DOHH2 (cell line): ENCODE results near the gene MVB12B.

ENCODE experiments used
- EZH2phosphoT487 ChIP-seq: fragments of 200-600 bp; sonication (generic); IDR thresholded peaks from 2 replicates; pipeline ENCODE4 v1.6.1; 2017; ENCODE audit warnings: borderline replicate concordance, mild to moderate bottlenecking, antibody characterized with exemption, low read length, moderate library complexity, mixed read lengths
- TF ChIP-seq, protein P1 (sequence below): fragments of 200-600 bp; sonication (generic); IDR thresholded peaks from one replicate; pipeline ENCODE4 v1.5.1; 2014; ENCODE audit warnings: antibody characterized with exemption, mild to moderate bottlenecking, low read depth, low read length; ENCODE audit not compliant: poor library complexity, severe bottlenecking

DNA sequence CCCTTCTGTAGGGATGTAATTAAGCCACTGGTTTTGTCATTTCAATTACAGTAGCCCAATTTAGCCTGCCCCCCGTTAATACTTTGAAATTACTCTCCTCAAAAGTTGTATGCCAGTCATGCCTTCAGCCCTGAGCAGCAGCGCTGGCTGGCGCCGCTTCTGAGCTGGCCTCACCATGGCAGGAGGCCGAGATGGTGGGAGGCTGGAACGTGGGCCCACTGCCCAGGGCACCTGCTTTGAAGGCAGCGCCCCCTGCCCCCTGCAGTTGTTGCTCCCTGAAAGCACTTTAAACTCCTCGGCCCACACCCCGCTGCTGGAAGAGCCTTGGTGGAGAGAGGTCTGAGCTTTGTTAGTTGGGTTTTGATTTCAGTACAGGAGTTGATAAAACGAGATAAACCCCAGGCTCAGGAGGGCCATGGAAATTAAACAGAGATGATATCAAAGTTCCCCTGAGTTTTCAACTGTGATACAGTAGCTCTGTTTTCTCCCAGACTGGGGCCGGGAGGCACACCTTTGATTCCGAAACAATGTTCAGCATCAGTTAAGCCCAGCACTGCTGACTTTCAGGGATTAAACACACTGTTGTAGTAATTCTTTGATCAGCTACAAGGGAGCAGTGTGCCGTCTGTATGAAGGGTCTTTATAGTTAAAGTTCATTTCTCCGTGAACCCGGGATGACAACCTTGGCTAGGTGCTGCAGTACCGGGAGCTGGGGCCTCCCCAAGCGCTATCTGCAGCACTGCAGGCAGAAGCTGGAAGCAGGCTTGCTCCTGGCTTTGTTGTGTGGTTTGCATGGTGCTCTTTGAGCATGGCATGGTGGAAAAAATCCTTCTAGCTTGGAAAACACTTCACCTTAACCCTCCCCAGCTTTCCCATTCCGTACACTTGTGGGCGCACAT is 9.5 kb downstream of the MVB12B start:
- TF ChIP-seq, protein P1, sequence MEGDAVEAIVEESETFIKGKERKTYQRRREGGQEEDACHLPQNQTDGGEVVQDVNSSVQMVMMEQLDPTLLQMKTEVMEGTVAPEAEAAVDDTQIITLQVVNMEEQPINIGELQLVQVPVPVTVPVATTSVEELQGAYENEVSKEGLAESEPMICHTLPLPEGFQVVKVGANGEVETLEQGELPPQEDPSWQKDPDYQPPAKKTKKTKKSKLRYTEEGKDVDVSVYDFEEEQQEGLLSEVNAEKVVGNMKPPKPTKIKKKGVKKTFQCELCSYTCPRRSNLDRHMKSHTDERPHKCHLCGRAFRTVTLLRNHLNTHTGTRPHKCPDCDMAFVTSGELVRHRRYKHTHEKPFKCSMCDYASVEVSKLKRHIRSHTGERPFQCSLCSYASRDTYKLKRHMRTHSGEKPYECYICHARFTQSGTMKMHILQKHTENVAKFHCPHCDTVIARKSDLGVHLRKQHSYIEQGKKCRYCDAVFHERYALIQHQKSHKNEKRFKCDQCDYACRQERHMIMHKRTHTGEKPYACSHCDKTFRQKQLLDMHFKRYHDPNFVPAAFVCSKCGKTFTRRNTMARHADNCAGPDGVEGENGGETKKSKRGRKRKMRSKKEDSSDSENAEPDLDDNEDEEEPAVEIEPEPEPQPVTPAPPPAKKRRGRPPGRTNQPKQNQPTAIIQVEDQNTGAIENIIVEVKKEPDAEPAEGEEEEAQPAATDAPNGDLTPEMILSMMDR = no peak
- no peak for TF ChIP-seq EZH2phosphoT487
